ENCODE measurements around the gene GTF2H4. TPM values are rescaled to one million over a fixed set of nuclear protein-coding genes. Genes with fewer than 3 reads are reported as not detected.

The GTF2H4 gene
- total and polyA plus RNA-seq, 10 of the 15 experiments (the other 5 are each of a cell fraction or from before 2014, with no cell fraction given), result 1.1 to 43.8 (median 18.9) TPM

- no peak overlapping the region for H3K27ac ChIP-seq (ENCODE audit: control insufficient read depth, insufficient read depth)
- FAIRE-seq (no peak), ATAC-seq (no peak), DNase-seq (ENCODE audit: low read depth, low spot score) (no peak)
- H3K27me3 ChIP-seq (replicated peaks in 1 of 2; ENCODE audit: control insufficient read depth in 2 of 2, insufficient read depth in 2 of 2, low read length in 1 of 2), result no peaks in the 10 kb centered on the region; a peak in 1 of 4 replicates
- no peaks in the 10 kb centered on the region for H3K36me3 ChIP-seq (ENCODE audit: control insufficient read depth in 2 of 2, insufficient read depth in 2 of 2, low read length in 1 of 2)
- RAD21 ChIA-PET (ENCODE audit: unreplicated experiment), result no interaction called here
- H3K79me2 ChIP-seq (ENCODE audit: control insufficient read depth, insufficient read depth, low read length), result no peaks in the 10 kb centered on the region
- in situ Hi-C loops (cut with MboI) (no loop called here), intact Hi-C loops (cut with micrococcal nuclease; ENCODE audit: unreplicated experiment) (no loop called here)
- no TSS peak for BruUV-seq (replicated peaks)
- H3K4me2 ChIP-seq (ENCODE audit: control insufficient read depth, insufficient read depth), result no peak overlapping the region
- H2AFZ ChIP-seq (ENCODE audit: control insufficient read depth, low read depth, low read length), result no peak overlapping the region
- SMC1A ChIA-PET (ENCODE audit: uncharacterized antibody, unreplicated experiment), result no interaction called here
- no peak overlapping the region for H3K4me3 ChIP-seq
- H3K4me1 ChIP-seq (ENCODE audit: control insufficient read depth, insufficient read depth, low read length), result no peaks in the 10 kb centered on the region; the same call in 1 of the 2 replicates
- POLR2A ChIA-PET, result no interaction called here
- no peak overlapping the region for H3K9ac ChIP-seq (ENCODE audit: control insufficient read depth, insufficient read depth, low read length)
- no peaks in the 10 kb centered on the region for H3K9me3 ChIP-seq (replicated peaks; ENCODE audit: control insufficient read depth, insufficient read depth, low read length)
- WGBS (ENCODE audit: insufficient coverage, insufficient replicate concordance, low lambda C conversion rate, missing lambda C conversion rate), result 46% methylated on average over 9 of the region's 9 CpGs
- CTCF ChIA-PET, result interaction anchor here (1.6 kb wide), 1 partner anchor 46 kb away, joined by 4 read pairs; no protein-coding TSS in a partner anchor
- no peaks in the 10 kb centered on the region for H4K20me1 ChIP-seq (ENCODE audit: control insufficient read depth, insufficient read depth)
- TF ChIP-seq MEF2B (IDR thresholded peaks at IDR 0.05; ENCODE audit: partially characterized antibody, poor library complexity, severe bottlenecking), result no peak
- no peak for TF ChIP-seq MYC (IDR thresholded peaks at IDR 0.05; ENCODE audit: insufficient read depth, insufficient read length, insufficient replicate concordance, low read length, severe bottlenecking)
- TF ChIP-seq BCL11A (IDR thresholded peaks at IDR 0.05; ENCODE audit: low read depth, low read length), result no peak
- TF ChIP-seq FOXK2 (IDR thresholded peaks at IDR 0.05), result no peak
- TF ChIP-seq MTA2 (IDR thresholded peaks at IDR 0.05; ENCODE audit: low read depth), result no peak
- no peak for TF ChIP-seq PRDM15 (CRISPR knock-in tag; IDR thresholded peaks at IDR 0.05)
- TF ChIP-seq RCOR1 (conservative IDR thresholded peaks at IDR 0.05; ENCODE audit: low read depth, low read length), result no peak
- TF ChIP-seq, protein P1, sequence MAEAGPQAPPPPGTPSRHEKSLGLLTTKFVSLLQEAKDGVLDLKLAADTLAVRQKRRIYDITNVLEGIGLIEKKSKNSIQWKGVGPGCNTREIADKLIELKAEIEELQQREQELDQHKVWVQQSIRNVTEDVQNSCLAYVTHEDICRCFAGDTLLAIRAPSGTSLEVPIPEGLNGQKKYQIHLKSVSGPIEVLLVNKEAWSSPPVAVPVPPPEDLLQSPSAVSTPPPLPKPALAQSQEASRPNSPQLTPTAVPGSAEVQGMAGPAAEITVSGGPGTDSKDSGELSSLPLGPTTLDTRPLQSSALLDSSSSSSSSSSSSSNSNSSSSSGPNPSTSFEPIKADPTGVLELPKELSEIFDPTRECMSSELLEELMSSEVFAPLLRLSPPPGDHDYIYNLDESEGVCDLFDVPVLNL (IDR thresholded peaks at IDR 0.05; ENCODE audit: low read depth, low read length), result no peak
- TF ChIP-seq, protein P2, sequence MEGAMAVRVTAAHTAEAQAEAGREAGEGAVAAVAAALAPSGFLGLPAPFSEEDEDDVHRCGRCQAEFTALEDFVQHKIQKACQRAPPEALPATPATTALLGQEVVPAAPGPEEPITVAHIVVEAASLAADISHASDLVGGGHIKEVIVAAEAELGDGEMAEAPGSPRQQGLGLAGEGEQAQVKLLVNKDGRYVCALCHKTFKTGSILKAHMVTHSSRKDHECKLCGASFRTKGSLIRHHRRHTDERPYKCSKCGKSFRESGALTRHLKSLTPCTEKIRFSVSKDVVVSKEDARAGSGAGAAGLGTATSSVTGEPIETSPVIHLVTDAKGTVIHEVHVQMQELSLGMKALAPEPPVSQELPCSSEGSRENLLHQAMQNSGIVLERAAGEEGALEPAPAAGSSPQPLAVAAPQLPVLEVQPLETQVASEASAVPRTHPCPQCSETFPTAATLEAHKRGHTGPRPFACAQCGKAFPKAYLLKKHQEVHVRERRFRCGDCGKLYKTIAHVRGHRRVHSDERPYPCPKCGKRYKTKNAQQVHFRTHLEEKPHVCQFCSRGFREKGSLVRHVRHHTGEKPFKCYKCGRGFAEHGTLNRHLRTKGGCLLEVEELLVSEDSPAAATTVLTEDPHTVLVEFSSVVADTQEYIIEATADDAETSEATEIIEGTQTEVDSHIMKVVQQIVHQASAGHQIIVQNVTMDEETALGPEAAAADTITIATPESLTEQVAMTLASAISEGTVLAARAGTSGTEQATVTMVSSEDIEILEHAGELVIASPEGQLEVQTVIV (IDR thresholded peaks at IDR 0.05; ENCODE audit: borderline replicate concordance, partially characterized antibody), result no peak
- no peak for TF ChIP-seq SRF (IDR thresholded peaks at IDR 0.05; ENCODE audit: low read depth in 2 of 2, low read length in 2 of 2)
- no peak for TF ChIP-seq RUNX3 (IDR thresholded peaks at IDR 0.05; ENCODE audit: low read length)
- no peak for TF ChIP-seq POLR2AphosphoS2 (IDR thresholded peaks at IDR 0.05; ENCODE audit: low read depth, low read length)
Observed at GRCh38 chr6:30960907-30961673, 53.1 kb downstream of the GTF2H4 start.
